GM23338 (cell line): ENCODE measurements around the gene BCORL1. TPM values are rescaled to one million over a fixed set of nuclear protein-coding genes. Genes with fewer than 3 reads are reported as not detected.

Source experiments
- ATAC-seq: fragments of 200-7000 bp; cut with Tn5 transposase; 3 replicates; pipeline ENCODE4 v1.9.1; 2020
- DNase-seq: peaks from one replicate; pipeline ENCODE4 v3.0.0-alpha.2; 2015; ENCODE audit warnings: low spot score
- H2AFZ ChIP-seq: fragments of 200-600 bp; sonication (generic); 2 replicates; pipeline ENCODE4 v1.8.0; 2016; ENCODE audit warnings: antibody characterized with exemption, mild to moderate bottlenecking, moderate library complexity
- H3F3A ChIP-seq: fragments of 200-600 bp; sonication (generic); replicated peaks from 2 replicates; pipeline ENCODE4 v1.8.0; 2017; ENCODE audit warnings: antibody characterized with exemption, mixed run types, low read depth
- H3K27ac ChIP-seq: fragments of 200-600 bp; sonication (generic); 2 replicates; pipeline ENCODE4 v1.6.1; 2016; ENCODE audit warnings: low read depth
- H3K27me3 ChIP-seq: fragments of 200-600 bp; sonication (generic); 2 replicates; pipeline ENCODE4 v1.8.0; 2016; ENCODE audit warnings: mild to moderate bottlenecking, mixed run types, moderate library complexity; ENCODE audit not compliant: insufficient read depth
- H3K36me3 ChIP-seq: fragments of 200-600 bp; sonication (generic); 2 replicates; pipeline ENCODE4 v1.8.0; 2016; ENCODE audit warnings: mild to moderate bottlenecking; ENCODE audit not compliant: insufficient read depth
- H3K4me1 ChIP-seq: fragments of 200-600 bp; sonication (generic); 2 replicates; pipeline ENCODE4 v1.8.0; 2016; ENCODE audit warnings: mild to moderate bottlenecking, moderate library complexity; ENCODE audit not compliant: insufficient read depth
- H3K4me2 ChIP-seq: fragments of 200-600 bp; sonication (generic); 2 replicates; pipeline ENCODE4 v1.7.1; 2017; ENCODE audit warnings: mixed run types
- H3K4me3 ChIP-seq: fragments of 200-600 bp; sonication (generic); 2 replicates; pipeline ENCODE4 v1.6.1; 2016; ENCODE audit warnings: mixed run types
- H3K79me2 ChIP-seq: fragments of 200-600 bp; sonication (generic); replicated peaks from 2 replicates; pipeline ENCODE4 v1.8.0; 2017; ENCODE audit warnings: mild to moderate bottlenecking; ENCODE audit not compliant: insufficient read depth
- H3K9me2 ChIP-seq: fragments of 200-600 bp; sonication (generic); 2 replicates; pipeline ENCODE4 v1.8.0; 2017; ENCODE audit not compliant: insufficient read depth
- H4K20me1 ChIP-seq: fragments of 200-600 bp; sonication (generic); replicated peaks from 2 replicates; pipeline ENCODE4 v1.8.0; 2017; ENCODE audit warnings: mild to moderate bottlenecking; ENCODE audit not compliant: insufficient read depth
- H3K27ac Mint-ChIP-seq: 2 replicates; pipeline ENCODE4 v1.8.0; 2020; ENCODE audit warnings: inconsistent platforms, mild to moderate bottlenecking, moderate library complexity, mixed read lengths
- H3K27me3 Mint-ChIP-seq: 3 replicates; pipeline ENCODE4 v1.8.0; 2022; ENCODE audit warnings: low read depth, mild to moderate bottlenecking, moderate library complexity, mixed read lengths, inconsistent platforms; ENCODE audit not compliant: insufficient read depth, poor library complexity
- H3K36me3 Mint-ChIP-seq: 3 replicates; pipeline ENCODE4 v1.8.0; 2021; ENCODE audit warnings: low read depth, mild to moderate bottlenecking, inconsistent platforms, moderate library complexity, mixed read lengths
- H3K4me1 Mint-ChIP-seq: 3 replicates; pipeline ENCODE4 v1.8.0; 2020; ENCODE audit warnings: mild to moderate bottlenecking, inconsistent platforms, mixed read lengths
- H3K4me3 Mint-ChIP-seq: 3 replicates; pipeline ENCODE4 v1.8.0; 2021; ENCODE audit warnings: moderate library complexity, mild to moderate bottlenecking, inconsistent platforms, mixed read lengths
- H3K9me3 Mint-ChIP-seq: 3 replicates; pipeline ENCODE4 v1.8.0; 2020; ENCODE audit warnings: moderate library complexity, mild to moderate bottlenecking, inconsistent platforms, mixed read lengths
- EZH2 ChIP-seq: fragments of 200-600 bp; sonication (generic); IDR thresholded peaks from one replicate; pipeline ENCODE4 v1.8.0; 2017; ENCODE audit warnings: antibody characterized with exemption, mild to moderate bottlenecking, low read depth; ENCODE audit not compliant: unreplicated experiment
- EZH2phosphoT487 ChIP-seq: fragments of 200-600 bp; sonication (generic); IDR thresholded peaks from one replicate; pipeline ENCODE4 v1.8.1; 2018; ENCODE audit warnings: antibody characterized with exemption; ENCODE audit not compliant: unreplicated experiment
- POLR2AphosphoS5 ChIP-seq: IDR thresholded peaks from 2 replicates; pipeline ENCODE4 v1.6.1; 2016; ENCODE audit warnings: antibody characterized with exemption, low read depth
- ZNF462 ChIP-seq: fragments of 250-450 bp; sonication (Bioruptor Pico); IDR thresholded peaks from 2 replicates; pipeline ENCODE4 v1.5.0; 2020; ENCODE audit warnings: mild to moderate bottlenecking, moderate library complexity
- polyA plus RNA-seq: library from polyadenylated mRNA; unstranded; fragments of >200 nt; fragmentation: Nextera tagmentation; extraction: Ambion mirVana; gene quantifications from 2 replicates; pipeline ENCODE4 v1.2.1, GENCODE V29; 2016
- total RNA-seq: library from RNA; depleted of rRNA; stranded (reverse); fragments of >200 nt; shearing (Covaris generic); gene quantifications from 2 replicates; pipeline ENCODE4 v1.2.3, GENCODE V29; 2014

The BCORL1 gene
- total and polyA plus RNA-seq, 2 experiments from 2014 or later, result 2.6 to 2.7 TPM

- no peak overlapping the region for H2AFZ ChIP-seq
- H3K4me2 ChIP-seq, result peak overlapping the region; percentile 71
- H3K27ac ChIP-seq, result no peak overlapping the region
- H3K27me3 Mint-ChIP-seq, result peaks cover 50% of the 10 kb centered on the region
- H3K79me2 ChIP-seq, result no peaks in the 10 kb centered on the region
- no peak for TF ChIP-seq POLR2AphosphoS5
- TF ChIP-seq ZNF462 (CRISPR knock-in tag), result no peak
- peak; percentile 43 for TF ChIP-seq EZH2
- DNase-seq (no peak), ATAC-seq (no peak)
- no peak overlapping the region for H3K27ac Mint-ChIP-seq
- peaks cover 8% of the 10 kb centered on the region for H3K4me1 Mint-ChIP-seq
- H3K9me3 Mint-ChIP-seq, result no peaks in the 10 kb centered on the region
- H3K4me3 Mint-ChIP-seq, result no peak overlapping the region; the same call in 2 of the 3 replicates
- no peaks in the 10 kb centered on the region; the same call in 1 of the 2 replicates for H3K4me1 ChIP-seq
- 0 out of 2 replicates have a peak, but pooled peaks cover 6% of the 10 kb centered on the region for H4K20me1 ChIP-seq
- no peaks in the 10 kb centered on the region for H3F3A ChIP-seq
- no peaks in the 10 kb centered on the region for H3K36me3 Mint-ChIP-seq
- no peaks in the 10 kb centered on the region for H3K36me3 ChIP-seq
- peak overlapping the region; percentile 41 for H3K4me3 ChIP-seq
- H3K9me2 ChIP-seq, result no peaks in the 10 kb centered on the region
- H3K27me3 ChIP-seq, result peaks cover 77% of the 10 kb centered on the region
Measured at GRCh38 chrX:129981752-129982299, 609 bp upstream of the BCORL1 start.

- Histone ChIP-seq H3F3A (no peaks in the 10 kb centered on the region), H3K4me3 (no peak overlapping the region), H3K9me2 (no peaks in the 10 kb centered on the region), H3K79me2 (no peaks in the 10 kb centered on the region), H3K4me1 (no peaks in the 10 kb centered on the region; the same call in 1 of the 2 replicates), H4K20me1 (0 out of 2 replicates have a peak, but pooled peaks cover 6% of the 10 kb centered on the region), H3K36me3 (no peaks in the 10 kb centered on the region), H2AFZ (no peak overlapping the region), H3K4me2 (no peak overlapping the region), H3K27ac (no peak overlapping the region), H3K27me3 (peaks cover 63% of the 10 kb centered on the region)
- ATAC-seq (no peak), DNase-seq (peak; percentile 50)
- peaks cover 8% of the 10 kb centered on the region for H3K4me1 Mint-ChIP-seq
- peaks cover 38% of the 10 kb centered on the region for H3K27me3 Mint-ChIP-seq
- no peaks in the 10 kb centered on the region for H3K36me3 Mint-ChIP-seq
- no peak overlapping the region for H3K4me3 Mint-ChIP-seq
- no peaks in the 10 kb centered on the region for H3K9me3 Mint-ChIP-seq
- H3K27ac Mint-ChIP-seq, result no peak overlapping the region
- no peak for TF ChIP-seq EZH2phosphoT487
Measured at GRCh38 chrX:129983575-129984110, 1.2 kb downstream of the BCORL1 start.
